Activated gamma-delta T cell treated with anti-CD3 and anti-CD28 coated beads, Interleukin-2, amount 50 U/mL, for 16 hours (primary cell): ENCODE results near the gene TTBK2.
A peak's percentile ranks its signal among the peaks of the same experiment; 100 is the strongest.

Experiments
- DNase-seq: peaks from one replicate; pipeline ENCODE4 v3.0.0-alpha.2; 2020; ENCODE audit warnings: low read depth

Gene TTBK2

DNA sequence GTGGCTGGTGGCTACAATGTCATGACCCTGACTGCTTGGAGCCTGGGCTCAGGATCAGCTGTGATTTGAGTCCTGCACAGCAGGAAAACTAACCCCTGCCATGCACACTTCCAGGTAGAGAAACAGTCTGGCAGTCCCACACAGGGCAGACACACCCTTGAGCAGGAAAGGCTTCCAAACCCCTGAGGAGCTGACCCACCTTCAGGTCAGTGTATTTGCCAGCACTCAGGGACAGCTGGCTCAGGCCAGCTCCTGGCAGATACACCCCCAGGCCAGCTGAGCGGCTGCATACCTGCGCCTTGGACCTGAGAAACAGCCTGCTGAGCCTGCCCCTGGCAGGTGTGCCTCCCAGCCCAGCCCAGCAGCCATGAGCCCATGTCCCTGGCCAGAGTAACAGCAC lies 161.5 kb downstream of the TTBK2 start:
- DNase-seq = no peak

DNA sequence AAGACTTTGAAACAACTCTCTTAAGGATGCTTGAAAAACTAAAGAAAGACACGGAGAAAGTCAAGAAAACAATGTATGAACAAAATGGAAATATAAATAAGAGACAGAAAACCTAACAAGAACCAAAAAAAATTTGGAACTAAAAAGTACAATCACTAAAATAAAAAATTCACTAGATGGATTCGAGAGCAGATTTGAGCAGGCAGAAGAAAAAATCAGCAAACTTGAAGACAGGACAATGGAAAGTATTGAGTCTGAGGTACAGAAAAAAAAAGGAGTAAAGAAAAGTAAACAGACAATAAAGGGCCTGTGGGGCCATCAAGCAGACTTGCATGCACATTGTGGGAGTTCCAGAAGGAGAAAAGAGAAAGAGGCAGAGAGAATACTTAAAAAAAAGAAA lies 170.3 kb downstream of the TTBK2 start:
- no peak for DNase-seq

DNA sequence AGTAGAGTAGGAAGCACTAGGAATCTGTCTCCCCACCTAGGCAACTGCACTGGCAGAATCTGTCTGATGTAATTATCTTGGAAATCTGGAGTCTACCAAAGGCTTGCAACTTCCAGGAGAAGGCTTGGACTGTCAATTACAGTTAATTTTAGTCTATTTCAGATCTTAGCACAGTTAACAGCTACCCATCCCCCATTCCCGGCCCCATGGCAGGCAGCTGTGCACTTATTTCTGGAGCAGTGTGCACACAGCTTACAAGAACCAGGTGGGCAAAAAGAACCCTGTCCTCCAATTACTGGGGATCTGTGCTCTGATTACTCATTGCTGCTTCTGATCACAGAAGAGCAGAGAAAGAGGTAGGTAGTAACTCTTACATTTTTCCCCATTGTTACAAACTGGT lies 171.3 kb downstream of the TTBK2 start:
- no peak for DNase-seq

DNA sequence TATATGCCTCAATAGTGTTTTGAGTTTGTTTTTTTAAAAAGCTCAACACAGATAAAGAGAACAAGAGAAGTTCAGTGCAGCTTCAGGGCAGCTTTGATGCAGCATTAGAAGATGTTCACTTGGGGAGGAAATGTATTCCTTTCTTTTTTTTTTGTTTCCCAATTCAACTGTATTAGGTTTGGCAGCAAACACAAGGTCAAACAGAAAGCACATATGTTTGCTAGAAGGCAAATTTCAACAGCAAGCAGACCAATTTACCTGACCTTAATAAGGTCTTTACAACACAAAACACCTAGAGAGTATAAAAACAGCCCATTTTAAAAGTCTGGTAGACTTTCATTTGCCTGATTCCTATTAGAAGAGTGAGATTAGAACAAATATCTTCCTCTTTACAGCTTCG lies 176.4 kb downstream of the TTBK2 start:
- DNase-seq = no peak

DNA sequence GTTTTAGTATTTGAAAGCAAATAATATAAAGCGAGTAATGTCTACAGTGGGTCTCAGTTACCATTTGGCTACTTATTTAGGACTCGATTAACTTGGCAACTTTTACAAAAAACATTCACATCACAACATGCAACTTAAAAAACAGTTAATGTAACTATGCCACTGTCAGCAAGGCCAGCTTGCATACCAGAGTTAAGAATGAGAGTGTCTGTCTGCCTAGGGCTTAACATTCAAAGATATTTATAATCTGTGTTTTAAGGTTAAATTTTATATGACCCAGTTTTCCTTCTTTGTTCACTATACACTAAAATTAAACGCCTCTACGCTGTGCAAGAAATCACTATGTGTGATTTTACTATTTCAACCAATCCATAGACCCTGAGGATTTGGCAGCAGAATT lies 178.4 kb downstream of the TTBK2 start:
- DNase-seq = no peak

DNA sequence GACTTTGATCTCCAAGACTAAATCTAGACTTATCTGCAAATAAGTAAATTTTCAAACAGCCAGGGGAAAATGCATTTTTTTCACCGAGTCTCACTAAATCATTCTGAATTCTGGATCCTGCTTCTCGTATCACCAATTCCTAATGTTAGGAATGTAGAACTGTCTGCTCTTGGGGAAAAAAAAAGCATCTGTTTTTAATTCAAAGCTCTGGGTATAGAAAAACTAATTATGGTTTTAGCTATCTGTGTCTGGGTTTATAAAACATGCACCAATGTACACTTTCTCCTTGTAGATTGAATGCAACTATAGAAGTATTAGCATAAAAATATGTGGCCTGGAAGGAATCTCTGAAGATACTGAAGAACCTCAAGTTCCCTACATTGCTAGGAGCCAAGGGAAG lies 178.9 kb downstream of the TTBK2 start:
- no peak for DNase-seq

DNA sequence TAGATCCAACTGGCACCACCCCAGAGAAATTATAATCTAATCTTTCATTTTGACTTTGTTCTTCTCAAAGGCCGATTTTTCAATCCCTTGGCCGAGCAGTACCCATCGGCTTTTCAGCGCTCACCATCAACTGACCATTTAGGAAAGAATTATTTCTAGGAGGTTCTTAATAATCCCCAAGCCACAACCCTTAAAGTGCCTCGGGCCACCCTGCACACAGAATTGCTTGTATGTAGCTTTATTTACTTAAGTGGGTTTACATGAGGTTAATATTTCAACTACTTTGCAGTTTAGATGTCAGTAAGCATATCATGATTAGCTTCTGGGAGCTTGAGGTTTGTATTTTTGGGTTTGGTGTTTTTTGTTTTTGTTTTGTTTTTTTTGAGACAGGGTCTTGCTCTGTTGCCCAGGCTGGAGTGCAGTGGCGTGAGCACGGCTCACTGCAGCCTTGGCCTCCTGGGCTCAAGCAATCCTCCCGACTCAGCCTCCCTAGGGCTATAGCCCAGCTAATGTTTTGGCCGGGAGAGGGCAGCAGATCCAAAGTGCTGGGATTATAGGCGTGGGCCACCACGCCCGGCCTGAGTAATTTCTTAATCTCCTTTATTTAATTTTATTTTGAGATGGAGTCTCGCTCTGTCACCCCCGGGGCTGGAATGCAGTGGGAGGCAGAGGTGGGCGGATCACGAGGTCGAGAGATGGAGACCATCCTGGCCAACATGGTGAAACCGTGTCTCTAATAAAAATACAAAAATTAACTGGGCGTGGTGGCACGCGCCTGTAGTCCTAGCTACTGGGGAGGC lies 182.8 kb downstream of the TTBK2 start:
- no peak for DNase-seq

DNA sequence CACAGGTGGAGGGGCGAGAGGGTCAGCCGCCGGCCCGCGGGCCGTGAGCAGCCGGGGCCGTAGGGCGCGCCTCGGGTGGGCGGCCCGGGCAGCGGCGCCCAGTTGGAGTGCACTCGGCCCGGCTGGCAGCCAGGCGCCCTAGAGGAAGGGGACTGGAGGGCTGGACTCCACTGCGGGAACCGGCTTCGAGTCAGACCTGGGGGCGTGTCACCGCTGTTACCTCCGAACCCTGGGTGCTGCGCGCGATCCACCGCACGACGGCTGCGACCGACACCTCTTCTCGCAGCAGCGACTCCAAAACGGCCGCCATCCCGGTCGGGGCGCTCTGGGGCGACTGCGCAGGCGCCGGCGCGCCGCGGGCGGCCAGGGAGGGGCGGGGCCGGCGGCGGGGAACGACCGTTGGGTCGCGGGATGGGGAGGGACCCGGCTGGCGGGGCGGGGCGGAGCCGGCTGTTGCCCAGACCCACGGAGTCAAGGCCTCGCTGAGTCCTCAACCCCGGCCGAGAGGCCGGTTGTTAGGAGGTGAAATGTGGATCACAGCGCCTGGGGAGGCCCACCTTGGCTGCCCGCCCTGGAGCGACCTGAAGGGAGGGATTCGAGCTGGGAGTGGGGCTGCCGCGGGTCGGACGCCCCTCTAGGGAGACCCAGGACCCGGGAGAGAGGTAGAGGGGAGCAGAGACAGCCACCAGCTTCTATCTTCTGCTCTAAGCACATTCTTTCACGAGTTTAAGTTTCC lies 183.6 kb downstream of the TTBK2 start, which contains the start of gene CDAN1:
TSS of gene CDAN1 (minus strand) at position 336 of the 736 bp plus-strand sequence. CDS start at position 310, 26 bp downstream.
- peak; percentile 88 for DNase-seq

DNA sequence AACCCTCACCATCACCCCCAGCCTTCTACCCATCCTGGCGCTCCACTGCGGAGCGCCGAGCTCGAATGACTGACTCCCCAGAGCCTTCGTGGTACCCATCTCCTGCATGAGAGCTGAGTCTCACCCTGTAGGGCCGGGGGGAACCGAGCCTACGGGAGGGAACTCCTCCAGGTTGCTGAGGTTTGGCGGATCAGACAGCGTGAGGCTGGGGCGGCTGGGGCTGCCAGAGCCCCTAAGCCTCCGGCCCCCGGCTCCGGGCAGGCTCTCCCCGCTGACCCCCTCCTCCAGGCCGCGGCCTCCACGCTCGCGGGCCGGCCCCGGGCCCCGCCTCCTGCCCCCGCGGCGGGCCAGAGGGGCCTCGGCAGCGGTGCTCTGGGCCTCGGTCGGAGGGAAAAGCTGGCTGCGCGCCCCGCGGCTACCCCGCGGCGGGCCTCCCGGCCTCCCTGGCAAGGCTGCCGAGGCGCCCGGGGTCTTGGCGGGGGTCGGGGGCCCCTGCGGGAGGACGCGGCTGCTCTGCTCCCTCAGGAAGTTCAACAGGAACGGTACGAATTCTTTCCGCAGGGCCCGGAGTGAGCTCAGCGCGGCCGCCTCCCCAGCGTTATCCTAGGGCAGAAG lies 184.3 kb downstream of the TTBK2 start:
- no peak for DNase-seq

DNA sequence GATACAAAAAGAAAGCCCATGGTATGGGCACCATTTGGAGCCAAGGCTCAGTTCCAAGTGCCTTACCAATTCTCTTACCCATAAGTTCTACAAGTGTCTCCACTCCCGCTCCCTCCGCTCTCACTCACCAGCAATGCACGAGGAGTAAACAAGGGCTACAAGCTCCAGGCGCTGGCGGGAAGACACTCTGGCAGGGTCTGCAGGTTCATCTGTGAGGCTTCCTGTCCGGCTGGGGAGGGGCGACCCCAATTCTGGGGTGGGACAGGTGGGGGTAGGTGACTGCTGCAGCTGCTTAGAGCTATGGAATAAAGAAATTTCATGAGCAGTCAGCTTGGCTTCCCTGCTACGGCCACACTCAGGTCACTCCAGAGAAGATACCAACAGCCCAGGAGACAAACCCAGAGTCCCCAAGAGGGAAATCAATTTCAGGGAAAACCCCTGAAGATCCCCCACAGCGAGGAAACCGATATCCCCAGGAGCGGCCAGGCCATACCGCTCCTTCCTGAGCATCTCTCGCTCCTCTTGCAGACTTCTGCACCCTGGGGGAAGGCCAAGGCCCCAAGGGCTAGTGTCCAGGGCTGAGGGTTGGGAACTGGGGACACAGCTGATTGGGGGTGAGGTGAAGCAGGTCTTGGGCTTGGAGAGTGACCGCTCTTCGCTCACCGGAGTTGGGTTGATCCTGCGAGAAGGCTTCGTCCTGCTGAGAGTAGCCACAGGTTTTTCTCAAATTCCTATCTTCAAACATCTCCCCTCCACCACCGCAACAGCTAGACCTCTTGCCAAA lies 185.0 kb downstream of the TTBK2 start:
- DNase-seq = no peak

DNA sequence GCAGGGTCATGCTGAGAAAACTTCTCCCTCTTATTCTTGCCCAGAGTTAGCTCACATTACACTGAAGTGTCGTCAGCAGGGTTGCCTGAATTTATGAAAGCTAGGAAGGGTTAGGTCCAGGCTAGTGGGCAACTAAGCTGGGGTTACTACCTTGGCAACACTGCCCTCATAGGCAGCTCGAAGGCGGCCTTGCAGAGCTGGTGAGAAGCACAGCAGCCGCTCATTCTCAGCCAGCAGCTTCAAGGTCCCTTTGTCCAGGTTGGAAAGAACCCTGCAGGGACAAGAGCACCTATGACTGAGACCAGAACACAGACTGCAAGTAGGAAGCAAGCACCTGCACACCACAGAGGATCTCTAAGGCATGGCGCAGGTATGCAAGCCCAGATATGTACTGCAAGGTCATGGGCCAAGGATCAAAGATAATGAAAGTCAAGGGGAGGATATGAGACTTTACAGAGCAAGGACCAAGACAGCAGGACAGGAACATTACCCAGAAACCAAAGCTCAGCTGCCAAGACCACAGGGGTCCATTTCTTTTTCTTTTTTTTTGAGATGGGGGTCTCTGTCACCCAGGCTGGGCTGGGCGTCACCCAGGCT lies 186.4 kb downstream of the TTBK2 start:
- DNase-seq = no peak

DNA sequence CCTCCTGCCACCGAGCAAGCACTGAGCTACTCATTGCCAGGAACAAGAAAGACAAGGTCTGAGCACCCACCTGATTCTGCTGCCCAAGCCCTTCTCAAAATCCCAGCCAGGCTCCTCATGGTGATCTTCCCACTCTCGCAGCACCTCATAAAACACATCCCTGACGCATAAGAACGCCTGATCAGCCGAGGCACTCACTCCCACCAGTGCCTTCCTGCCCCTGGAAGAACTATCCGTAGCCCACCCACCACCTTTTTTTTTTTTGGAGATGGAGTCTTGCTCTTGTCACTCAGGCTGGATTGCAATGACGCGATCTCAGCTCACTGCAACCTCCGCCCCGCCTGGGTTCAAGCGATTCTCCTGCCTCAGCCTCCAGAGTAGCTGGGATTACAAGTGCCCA lies 187.6 kb downstream of the TTBK2 start:
- no peak for DNase-seq

DNA sequence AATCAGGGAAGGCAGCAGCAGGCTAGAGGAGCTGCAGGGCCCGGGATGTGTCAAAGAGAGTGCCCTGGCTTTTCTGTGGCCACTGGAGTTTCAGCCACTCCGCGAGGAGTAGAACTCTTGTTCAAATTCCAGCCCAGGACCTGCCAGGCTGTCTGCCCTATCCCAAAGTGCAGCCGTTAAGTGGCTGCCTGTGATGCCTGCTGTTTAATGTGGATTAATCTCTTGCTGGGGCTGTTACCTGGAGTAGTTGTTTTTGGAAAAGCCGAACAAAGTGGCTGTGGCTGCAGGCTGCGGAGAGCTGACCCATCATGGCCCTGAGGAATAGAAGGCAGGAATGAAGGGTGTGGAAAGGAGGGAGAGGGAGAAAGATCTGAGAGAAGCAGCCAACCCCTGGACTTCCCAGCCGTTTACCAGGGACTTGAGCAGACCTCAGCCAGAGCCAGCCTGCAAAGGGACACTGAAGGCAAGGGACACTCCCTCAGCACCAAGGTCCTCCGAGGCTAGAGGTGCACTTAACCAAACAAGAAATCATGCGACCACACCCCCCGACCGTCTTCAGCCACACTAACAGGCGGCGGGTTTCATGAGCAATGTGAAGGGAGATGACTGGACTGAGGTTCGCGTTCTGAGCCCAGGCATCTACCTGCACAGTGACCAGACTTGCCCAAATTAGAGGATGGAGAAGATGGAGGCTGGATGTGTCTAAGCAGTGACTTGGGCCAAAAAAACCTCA lies 188.3 kb downstream of the TTBK2 start:
- DNase-seq = no peak

DNA sequence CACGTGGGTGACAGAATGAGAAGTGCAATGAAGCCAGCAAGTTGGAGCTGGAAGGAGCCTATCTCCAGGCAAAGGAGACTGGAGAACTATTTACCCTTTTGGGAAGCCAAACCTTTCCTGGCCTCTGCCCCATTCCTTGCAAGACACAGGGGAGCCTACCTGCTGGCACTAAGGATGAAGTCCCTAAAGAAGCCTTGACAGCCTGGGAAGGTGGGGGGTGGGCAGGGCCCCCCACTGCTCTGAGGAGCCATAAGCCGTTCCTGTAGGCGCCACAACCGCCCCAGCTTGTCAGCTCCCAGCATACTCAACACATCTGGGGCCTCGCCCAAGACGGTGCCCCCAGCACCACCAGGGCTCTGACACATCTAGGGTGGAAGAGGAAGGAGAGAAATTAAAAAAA lies 189.1 kb downstream of the TTBK2 start:
- no peak for DNase-seq

DNA sequence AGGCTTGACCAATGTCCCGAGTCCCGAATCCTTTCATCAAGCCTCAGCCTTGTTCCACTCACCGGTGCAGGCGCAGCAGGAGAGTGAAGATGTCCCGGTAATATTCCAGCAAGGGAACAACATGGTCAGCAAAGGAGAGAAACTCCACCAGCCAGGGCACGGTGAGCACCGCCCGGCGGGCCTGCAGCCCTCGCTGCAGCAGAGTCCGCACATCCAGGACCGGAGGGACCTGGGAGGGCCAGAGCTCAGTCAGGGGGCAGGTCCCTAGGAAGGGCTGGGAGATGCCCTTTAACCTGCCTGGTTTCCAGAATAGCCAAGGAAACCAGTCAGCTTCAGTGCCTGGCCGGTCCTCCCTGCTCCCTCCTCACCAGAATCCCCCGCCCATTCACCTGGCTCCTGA lies 190.0 kb downstream of the TTBK2 start:
- DNase-seq = no peak

DNA sequence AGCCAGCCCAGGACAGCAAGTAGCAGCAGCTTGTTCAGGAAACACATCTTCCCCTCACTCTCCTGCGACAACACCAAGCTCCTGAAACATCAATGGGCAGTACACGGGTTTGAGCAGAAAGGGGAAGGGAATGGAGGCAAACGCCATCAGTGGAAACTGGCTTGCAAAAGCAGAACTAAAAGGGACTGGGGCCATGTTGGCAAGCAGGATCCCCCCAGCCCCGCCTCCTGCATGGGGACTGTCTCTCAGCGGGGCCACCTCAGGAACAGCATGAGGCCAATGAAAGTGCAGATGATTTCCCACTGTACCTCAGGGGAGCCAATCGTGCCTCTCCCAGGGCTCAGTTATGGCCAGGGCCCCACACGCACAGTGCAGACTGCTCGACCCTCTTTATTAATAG lies 190.4 kb downstream of the TTBK2 start:
- DNase-seq = no peak

DNA sequence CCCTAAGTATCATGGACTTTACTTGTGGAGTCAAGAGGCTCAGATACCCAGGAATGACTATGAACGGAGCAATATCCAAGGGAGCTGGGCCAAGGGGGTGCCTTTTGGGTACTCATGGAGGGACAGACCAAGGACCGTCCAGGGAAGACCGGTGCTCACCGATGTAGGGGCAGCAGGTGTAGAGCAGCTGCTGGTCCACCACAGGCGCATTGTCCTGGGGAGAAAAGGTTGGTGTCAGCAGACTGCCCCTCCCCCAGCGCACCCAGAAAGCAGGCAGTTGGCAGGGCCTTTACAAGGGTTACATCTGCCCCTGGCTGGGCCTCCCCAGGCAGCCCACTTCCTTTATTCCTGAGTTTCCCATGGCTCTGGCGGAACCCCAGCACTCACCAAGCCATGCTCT lies 191.2 kb downstream of the TTBK2 start:
- no peak for DNase-seq

DNA sequence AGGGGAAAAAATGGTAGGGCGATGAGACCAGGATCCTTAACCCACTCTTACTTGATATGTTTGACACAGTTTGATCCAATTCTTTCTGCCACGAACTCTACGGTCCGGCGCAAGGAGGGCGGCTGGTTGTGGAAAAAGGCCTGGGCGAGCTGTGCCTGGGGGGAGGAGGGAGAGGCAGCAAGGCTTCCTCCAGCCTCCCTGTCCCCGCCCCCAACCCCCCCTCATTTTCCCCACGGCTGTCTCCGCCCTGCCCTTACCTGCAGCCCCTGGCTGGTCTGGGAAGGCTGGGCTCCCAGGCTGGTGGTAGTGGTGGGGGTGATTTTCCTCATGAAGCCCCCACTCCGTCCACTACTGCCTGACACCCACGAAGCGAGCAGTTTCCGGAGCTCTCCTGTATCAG lies 191.6 kb downstream of the TTBK2 start:
- no peak for DNase-seq

DNA sequence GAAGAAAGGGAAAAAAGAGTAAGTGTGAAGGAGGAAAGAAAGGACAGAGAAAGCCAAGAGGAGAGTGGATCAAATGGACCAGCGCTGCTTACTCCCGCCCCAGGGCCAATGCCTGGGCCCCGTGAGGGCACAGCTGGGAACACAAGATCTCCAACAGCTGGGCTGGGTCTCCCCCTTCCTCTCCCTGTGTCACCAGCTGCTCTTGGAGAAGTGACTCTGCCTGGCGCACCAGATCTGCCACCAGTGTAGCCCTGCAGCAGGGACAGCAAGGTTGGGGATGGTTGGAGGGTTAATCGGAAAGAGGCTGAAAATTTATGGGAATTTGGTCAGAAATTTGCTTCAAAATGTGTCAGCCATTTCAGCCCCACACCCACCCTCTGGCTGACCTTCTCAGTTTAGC lies 192.0 kb downstream of the TTBK2 start:
- DNase-seq = no peak

DNA sequence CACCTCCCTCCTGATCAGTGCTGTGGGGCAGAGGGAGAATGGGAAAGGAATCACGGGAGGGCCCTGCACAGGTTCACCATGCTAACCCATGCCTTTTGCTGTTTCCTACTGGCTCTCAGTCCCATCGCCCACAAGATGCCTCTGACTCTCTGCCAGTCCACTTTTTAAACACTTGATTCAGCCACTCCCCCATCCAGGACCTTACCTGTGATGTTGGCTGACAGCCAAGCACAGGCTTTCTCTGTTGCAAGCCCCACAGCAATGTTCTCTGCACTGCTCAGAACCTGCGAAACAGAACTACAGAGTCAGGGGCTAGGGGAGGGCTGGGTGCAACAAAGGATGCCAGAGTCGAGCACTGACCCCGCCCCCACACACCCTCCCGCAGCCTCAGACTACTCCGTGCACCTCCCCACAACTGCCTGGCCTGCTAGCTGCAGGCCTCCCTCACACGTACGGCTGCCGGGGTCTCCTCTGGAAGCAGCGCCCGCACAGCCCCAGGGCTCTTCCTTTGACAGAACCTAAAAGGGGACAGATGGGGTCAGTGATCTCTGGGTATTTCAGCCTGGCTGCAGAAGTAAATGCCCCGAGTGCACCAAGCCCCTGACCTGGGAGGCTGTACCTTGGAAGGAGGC lies 192.7 kb downstream of the TTBK2 start:
- no peak for DNase-seq

DNA sequence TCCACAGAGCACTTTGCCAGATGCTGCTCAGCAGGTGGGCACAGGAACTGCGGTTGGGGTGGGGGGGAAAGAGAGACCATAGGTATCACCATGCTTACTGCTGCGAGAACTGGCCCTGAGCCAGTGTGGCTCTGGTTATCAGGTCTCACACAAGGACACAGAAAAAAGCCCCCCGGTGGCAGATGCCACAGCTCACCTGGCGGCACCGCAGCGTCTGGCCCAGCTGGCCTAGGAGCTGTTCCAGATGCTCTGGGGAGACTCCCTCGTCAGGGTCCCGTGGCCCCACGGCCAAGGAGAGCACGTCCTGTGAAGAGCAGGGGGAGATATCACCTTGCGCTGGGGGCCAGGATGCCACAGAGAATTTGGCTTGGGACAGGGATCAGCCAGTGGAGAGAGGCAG lies 194.5 kb downstream of the TTBK2 start:
- DNase-seq = no peak
